Measurements from ENCODE around the gene ZYG11A.

ZYG11A gene

GRCh38 chr1:52926864-52927211, 84.3 kb downstream of the ZYG11A start:
- H3K4me3 ChIP-seq (ENCODE audit: low read depth, low read length): peak overlapping the region; percentile 84
- TF ChIP-seq, protein P1, sequence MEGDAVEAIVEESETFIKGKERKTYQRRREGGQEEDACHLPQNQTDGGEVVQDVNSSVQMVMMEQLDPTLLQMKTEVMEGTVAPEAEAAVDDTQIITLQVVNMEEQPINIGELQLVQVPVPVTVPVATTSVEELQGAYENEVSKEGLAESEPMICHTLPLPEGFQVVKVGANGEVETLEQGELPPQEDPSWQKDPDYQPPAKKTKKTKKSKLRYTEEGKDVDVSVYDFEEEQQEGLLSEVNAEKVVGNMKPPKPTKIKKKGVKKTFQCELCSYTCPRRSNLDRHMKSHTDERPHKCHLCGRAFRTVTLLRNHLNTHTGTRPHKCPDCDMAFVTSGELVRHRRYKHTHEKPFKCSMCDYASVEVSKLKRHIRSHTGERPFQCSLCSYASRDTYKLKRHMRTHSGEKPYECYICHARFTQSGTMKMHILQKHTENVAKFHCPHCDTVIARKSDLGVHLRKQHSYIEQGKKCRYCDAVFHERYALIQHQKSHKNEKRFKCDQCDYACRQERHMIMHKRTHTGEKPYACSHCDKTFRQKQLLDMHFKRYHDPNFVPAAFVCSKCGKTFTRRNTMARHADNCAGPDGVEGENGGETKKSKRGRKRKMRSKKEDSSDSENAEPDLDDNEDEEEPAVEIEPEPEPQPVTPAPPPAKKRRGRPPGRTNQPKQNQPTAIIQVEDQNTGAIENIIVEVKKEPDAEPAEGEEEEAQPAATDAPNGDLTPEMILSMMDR (conservative IDR thresholded peaks at IDR 0.05; ENCODE audit: low read depth, low read length): no peak
- no peak for DNase-seq (ENCODE audit: low read depth)

- TF ChIP-seq, protein P1 (conservative IDR thresholded peaks at IDR 0.05; ENCODE audit: low read depth, low read length): no peak
- DNase-seq (ENCODE audit: low read depth): peak; percentile 67
- H3K4me3 ChIP-seq (ENCODE audit: low read depth, low read length): peak within 1 kb of the TSS; percentile 84
Measured at GRCh38 chr1:52927212-52928014, 84.9 kb downstream of the ZYG11A start, which contains the start of gene SCP2. Gene SCP2 (plus strand): TSS chr1:52927276. CDS start chr1:52927397, 121 bp downstream.

GRCh38 chr1:52928015-52928404, 85.5 kb downstream of the ZYG11A start:
- TF ChIP-seq, protein P1 (conservative IDR thresholded peaks at IDR 0.05; ENCODE audit: low read depth, low read length): no peak
- peak overlapping the region; percentile 84 for H3K4me3 ChIP-seq (ENCODE audit: low read depth, low read length)
- DNase-seq (ENCODE audit: low read depth): peak; percentile 19

DNA sequence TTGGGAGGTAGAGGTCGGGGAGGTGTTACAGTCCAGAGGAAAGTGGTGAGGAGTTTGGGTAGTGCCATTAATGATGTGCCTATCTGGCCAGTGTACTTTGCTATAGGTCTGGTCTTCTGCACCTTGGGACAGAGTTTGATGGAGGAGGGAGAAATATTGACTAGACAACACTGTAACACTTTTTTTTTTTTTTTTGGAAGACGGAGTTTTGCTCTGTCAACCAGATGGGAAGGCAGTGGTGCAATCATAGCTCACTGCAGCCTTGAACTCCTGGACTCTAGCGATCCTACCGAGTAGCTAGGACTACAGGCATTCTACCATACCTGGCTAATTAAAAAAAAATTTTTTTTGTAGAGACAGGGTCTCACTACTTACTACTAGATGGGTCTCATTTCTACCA, 86.5 kb downstream of the ZYG11A start:
- no peak overlapping the region for H3K4me3 ChIP-seq (ENCODE audit: low read depth, low read length)
- TF ChIP-seq, protein P1 (conservative IDR thresholded peaks at IDR 0.05; ENCODE audit: low read depth, low read length): no peak
- no peak for DNase-seq (ENCODE audit: low read depth)

DNA sequence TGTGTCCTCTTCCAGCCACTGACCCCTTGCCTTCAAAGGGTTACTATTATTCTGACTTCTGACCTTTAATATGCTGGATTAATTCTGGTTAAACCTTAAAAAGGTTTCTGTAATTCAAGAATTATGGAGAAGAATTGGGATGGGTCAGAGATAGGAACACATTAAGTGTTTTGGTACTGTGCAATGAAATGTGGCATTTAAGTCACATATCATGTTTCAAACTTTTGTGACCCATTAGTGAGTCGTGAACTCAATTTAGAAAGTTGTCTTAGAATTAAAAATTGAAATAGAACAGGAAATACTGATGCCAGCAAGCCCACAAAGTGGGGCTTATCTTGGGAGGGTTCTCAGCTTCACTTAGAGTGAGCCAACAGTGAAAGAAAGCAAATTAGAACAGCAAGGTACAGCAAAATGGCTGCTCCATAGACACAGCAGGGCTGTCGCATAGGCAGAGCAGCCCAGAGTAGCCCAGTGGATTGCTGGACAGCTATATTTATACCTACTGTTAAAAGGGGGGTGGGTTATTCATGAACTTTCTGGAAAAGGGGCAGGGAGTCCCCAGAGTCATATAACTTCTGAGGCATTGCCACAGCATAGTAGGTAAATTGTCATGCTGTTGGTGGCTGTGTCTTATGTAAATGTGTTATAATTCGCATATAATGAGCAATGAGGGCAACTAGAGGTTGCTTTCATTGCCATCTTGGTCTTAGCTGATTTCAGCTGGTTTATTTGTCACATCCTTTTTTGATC, 95.0 kb downstream of the ZYG11A start:
- no peak for DNase-seq (ENCODE audit: low read depth)
- H3K4me3 ChIP-seq (ENCODE audit: low read depth, low read length): no peak overlapping the region
- TF ChIP-seq, protein P1 (conservative IDR thresholded peaks at IDR 0.05; ENCODE audit: low read depth, low read length): no peak

DNA sequence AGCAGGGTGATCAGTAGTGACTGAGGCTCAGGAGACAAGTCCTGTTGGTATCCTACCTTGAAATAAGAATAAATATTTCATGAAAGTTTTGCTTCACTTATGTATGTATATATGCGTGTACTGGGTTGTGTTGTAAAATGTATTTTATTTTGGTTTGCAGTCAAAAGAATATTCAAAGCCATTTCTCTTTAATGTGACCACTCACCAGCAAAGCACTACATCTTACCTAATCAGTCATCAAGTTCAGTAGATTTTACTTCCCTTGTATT, 95.6 kb downstream of the ZYG11A start:
- H3K4me3 ChIP-seq (ENCODE audit: low read depth, low read length): no peak overlapping the region
- TF ChIP-seq, protein P1 (conservative IDR thresholded peaks at IDR 0.05; ENCODE audit: low read depth, low read length): no peak
- no peak for DNase-seq (ENCODE audit: low read depth)
